ENCODE measurements around the gene ETNK1. TPM values are rescaled to one million over a fixed set of nuclear protein-coding genes. Genes with fewer than 3 reads are reported as not detected.

Gene ETNK1
- total RNA-seq, 1 donor from 2014 or later, result 47.9 TPM

DNA sequence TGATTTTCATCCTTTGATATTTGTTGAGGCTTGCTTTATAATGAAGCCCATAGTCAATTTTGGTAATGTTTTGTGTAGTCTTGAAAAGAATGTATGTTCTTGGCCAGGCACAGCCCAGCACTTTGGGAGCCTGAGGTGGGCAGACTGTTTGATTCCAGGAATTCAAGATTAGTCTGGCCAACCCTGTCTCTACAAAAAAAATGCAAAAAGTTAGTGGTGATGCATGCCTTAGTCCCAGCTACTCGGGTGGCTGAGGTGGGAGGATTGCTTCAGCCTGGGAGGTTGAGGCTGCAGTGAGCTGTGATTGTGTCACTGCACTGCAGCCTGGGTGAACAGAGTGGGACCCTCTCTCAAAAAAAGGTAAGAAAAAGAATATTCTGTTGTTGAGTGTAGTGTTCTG, 10.8 kb downstream of the ETNK1 start:
- no peak for DNase-seq

DNA sequence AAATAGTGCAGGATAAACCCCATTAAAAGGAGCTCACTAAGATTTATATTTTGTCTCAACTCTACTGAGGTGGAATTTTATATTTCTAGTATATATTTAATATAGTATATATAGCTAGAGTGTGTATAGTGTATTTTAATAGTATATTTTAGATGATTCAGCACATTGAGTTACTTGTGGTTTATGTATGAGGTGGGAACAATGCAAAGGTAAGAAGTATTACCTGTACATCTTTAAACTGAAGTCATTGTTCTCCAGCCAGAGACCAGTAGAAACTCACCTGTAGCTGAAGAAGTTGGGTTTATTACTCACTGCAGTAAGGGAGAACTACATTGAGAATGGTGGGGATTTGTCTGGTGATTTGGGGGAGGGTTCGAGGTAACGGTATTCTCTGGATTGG, 15.9 kb downstream of the ETNK1 start:
- no peak for DNase-seq

DNA sequence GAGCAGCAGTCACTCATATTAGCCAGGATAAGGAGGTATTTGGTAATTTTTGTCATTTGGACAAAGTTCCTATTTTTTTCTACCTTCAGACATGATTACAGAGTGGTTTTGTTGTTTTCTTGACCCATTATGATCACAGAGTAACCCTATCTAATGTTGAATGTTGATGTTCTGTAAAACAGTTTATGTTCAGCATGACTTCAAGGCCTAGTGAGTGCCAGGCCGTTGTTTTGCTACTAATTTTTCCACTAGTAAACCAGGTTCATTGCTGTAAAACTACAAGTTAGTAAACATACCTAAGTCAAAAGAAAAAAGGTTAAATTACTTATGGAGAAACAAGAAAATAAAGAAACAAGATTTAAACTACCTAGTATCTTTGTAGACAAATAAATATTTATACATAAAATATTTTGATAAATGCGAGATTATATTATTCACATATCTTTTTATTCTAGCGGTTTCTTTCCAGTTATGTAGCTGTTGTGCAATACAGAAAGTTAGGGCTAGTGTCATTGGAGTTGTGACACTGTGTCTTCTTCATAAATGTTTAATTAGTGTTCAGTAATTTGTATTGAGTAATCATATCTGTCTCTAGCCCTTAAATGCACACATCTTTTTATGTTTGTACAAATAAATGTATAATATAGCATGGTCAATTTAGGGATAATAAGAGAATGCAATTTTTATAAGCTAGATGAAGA, 16.5 kb downstream of the ETNK1 start:
- no peak for DNase-seq

DNA sequence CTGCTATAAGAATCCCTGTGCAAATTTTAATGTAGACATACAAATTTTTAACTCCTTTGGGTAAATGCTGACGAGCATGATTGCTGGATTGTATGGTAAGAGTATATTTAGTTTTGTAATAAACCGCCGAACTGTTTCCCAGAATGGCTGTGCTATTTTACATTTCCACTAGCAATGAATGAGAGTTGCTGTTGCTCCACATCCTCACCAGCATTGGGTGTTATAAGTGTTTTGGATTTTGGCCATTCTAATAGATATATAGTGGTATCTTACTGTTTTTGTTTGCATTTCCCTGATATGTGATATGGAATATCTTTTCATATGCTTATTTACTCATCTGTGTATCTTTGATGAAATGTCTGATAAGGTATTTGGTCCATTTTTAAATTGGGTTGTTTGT, 23.7 kb downstream of the ETNK1 start:
- no peak for DNase-seq

DNA sequence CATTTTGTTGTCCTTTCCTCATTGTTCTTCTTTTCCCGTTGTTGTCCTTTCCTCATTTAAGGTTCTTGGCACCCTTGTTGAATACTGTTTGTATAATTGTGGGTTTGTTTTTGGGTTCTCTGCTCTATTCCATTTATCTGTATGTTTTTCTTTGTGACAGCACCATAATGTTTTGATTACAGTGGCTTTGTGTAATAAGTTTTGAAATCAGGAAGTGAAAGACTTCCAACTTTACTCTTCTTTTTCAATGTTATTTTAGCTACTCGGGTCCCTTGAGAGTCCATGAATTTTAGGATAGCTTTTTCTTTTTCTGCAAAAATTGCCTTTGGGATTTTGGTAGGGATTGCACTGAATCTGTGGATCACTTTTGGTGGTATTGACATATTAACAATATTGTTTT, 28.1 kb downstream of the ETNK1 start:
- no peak for DNase-seq

DNA sequence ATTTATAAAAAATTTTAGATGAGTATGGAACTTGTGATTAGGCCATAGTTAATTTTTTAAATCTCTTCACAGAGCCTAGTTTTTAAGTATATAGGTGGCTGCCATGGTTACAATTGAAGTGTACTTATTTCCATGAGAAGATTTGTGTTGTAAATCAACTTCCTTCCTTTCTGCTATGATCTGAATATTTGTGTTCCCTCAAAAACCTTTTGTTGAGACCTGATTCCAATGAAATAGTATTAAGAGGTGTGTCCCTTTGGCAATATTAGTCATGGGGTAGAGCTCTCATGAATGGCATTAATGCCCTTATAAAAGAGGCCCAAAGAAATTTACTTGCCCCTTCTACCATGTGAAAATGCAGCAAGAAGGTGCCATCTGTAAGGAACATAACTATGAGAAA, 28.8 kb downstream of the ETNK1 start:
- DNase-seq, result no peak

DNA sequence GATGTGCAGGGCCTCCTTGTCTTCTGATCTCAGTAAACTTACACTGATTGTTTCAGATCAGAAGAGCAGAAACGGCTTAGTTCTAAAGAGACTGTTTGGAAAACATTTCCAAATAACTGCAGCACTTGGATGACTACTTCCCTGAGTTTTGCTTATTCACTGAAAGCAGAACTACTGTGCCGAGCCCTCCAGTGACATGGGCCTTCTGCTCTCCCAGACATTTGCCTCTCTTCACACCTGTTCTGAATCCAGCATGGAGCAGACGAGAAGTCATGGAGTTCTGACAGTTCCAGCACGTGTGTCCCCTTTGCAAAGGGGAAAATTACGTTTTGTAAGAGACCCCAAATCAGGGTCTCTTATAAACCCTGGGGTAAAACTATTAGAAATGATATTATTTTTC, 31.4 kb downstream of the ETNK1 start:
- DNase-seq, result peak; percentile 67

DNA sequence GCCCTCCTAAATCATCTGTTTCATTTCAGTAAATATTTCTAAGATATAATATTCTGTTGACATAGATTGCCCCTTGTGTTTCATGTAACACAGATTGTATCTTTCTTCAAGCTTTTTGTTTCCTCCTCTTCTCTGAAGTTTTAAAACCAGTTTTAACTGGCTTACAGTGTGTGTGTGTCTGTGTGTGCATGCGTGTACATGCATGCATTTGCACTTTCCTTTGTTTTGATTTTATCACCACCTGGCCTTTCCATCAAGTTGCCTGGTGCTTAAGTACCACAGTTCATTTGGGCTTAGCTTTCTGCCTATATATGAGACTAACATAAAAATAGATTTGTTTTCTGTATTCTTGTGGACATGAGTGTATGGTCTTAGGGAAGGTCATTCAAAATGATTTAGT, 31.9 kb downstream of the ETNK1 start:
- peak; percentile 53 for DNase-seq

DNA sequence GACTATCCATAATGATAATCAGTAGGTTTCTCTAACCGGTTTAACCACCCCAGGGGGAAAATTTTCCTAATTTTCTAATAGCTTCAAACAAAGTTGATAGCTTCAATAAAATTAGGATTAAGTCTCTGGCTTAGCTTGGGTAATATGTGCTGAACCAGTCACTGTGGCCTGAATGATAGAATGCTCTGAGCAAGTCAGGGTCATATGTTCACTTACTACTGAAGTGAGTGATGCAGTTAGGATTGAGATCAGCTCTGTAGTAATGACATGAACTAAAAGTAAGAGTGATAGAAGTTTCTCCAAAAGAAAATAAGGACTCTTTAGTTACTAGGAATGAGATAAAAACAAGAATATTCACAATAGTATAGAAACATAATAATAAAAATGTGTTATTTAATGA, 32.6 kb downstream of the ETNK1 start:
- no peak for DNase-seq

DNA sequence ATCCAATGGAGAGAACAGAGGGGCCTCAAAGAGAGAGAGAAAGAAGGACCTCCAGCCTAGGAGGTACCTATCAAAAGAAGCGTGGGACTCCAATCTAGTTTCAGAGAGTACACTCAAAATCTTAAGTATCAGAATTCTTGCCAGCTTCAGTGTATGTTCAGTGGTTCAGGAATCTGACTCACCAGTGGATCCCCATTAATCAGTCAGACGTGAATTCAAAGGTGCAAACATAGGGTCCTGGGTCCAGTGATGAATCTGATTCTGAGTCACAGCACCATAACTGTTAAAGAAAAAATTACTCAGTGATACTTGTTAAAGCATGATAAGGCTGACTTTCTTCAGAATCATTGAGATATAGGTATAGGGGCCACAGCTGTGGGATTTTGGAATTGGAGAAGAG, 33.2 kb downstream of the ETNK1 start:
- no peak for DNase-seq

DNA sequence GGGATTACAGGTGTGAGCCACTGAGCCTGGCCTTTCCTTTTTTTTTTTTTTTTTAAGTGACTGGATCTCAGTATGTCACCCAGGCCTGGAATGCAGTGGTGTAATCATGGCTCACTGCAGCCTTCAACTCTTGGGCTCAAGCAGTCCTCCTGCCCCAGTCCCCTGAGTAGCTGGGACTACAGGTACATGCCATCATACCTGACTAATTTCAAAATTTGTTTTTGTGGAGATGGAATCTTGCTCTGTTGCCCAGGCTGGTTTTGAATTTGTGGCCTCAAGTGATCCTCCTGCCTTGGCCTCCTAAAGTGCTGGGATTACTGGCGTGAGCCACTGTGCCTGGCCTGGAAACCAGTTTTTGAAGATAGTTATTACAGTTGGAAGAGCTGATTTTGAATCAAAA, 37.4 kb downstream of the ETNK1 start:
- no peak for DNase-seq

DNA sequence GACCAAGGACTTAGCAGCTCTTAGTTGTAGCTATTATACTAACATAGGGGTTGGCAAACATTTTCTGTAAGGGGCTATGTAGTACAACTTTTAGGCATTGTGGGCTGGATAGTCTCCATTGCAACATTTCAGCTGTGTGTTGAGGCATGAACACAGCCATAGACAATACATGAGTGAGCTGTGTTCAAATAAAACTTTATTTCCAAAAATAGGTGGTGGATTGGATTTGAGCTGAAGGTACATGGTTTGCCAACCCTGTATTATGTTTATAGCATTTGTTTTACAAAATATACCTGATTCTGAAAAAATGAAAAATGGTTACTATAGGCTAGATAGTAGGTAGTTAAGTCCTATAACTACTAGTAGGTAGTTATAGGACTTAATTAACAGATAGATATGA, 40.5 kb downstream of the ETNK1 start:
- no peak for DNase-seq

DNA sequence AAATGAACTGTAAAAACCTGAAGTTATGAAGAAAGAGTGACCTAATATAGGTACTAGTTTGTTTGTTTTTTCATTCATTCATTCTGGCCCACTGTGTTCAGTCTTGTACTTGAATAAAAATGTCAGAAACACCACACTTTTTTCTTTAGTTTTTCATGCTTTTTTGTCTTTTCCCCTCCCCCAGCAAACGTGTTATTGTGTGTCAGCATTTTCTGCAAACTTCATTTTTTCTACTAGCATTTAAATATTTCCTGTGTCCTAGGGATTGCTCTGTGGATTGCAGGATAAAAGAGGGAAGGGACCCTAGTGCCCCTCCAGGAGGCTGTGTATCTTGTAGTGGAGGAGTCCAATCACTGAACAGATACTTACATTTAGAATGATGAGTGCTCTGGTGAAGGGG, 42.2 kb downstream of the ETNK1 start:
- no peak for DNase-seq

DNA sequence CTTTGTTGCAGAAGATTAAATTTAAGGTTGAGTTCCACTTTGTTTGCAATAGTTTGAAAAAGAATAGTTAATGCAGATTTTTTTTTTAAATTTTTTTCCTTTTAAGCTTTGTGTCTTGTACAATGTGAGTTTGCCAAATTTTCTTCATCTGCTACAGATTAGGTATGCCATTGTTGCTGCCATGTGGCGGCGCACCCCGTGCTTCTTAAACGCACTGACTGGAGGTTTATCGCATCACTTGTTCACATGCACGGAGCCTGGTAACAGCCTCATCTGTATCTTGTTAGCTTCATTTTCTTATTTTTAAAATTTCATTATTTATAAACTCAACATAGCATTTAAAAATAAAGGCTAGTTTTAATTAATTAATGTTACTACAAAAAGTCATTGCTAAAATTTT, 43.5 kb downstream of the ETNK1 start:
- no peak for DNase-seq

DNA sequence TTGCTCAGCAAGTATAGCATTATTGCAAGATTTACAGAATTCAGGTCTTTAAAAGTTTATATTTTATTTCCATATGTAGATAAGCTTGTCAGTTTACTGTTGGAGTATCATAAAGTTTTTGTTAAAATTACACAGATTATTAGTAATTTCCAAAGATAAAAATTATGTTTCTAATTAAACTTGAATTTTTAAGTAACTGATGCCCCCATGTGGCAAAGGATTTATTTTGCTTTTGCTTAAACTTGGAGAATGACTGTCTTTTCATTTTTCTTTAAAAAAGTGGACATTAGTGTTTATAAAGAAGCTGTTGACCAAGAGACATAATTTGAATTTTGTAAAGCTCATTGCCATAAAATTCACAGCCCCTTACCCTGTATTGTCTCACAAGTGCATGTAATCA, 45.8 kb downstream of the ETNK1 start:
- DNase-seq, result no peak

DNA sequence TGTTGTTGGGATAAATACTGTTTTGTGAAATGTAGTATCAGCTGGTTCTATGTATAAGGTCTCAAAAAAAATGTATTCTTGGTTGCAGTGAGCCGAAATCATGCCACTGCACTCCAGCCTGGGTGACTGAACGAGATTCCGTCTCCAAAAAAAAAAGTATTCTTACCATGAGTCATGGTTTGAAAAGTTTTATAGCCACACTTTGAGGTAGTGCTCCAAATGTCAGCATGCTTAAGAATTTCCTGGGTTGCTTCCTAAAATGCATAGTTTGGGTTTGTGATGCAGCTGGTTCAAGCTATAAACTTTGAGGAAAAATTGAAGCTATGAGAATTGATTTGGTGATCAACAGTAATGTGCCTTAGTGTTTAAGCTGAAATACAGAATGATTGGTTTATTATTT, 48.0 kb downstream of the ETNK1 start:
- no peak for DNase-seq

DNA sequence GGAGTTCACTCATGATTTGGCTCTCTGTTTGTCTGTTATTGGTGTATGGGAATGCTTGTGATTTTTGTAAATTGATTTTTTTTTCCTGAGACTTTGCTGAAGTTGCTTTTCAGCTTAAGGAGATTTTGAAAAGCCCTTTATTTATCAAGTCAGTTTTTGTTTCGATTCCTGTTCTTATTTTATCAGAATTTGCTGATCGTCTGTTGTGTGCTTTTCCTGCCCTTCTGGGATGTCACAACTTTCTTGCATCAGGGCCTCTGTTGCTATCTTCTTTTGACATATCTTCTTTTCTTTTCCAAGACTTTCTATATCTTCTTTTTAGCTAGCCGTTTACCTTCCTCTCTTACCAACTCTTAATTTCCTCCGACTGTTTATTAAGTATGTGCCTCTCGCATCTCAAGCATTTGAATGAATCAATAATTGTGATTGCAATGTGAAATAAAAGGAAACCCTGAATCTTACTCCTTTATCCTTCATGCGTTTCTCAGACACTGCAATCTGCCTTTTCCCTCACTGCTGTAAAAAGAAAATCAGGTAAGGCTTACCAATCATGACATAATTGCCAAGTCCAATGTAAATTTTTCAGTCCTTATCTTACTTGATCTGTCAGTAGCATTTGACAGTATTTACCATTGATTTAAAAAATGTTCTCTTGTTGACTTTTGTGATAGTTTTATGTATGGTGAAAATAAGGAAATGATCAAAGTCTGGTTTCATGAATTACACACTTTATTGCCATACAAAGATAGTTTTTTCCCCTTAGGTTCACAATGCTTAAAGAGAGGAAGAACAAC, 53.0 kb downstream of the ETNK1 start:
- no peak for DNase-seq

DNA sequence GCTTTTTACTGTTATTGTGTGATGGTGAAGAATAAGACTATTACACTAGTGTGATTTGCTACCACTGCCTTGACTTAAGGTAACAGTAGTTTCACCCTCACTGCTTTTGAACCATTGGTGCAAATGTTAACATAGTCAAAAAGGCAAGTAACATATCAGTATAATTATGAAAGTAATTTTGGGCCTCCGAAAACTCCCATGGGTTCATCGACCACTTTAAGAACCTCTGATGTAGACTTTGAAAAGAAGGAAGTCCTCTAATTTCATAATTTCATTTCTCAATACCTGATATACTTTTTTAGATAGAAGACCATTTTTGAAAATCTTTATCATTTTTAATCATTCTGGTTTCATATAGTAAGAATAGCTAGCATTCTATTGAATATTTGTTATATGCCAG, 57.7 kb downstream of the ETNK1 start:
- no peak for DNase-seq

DNA sequence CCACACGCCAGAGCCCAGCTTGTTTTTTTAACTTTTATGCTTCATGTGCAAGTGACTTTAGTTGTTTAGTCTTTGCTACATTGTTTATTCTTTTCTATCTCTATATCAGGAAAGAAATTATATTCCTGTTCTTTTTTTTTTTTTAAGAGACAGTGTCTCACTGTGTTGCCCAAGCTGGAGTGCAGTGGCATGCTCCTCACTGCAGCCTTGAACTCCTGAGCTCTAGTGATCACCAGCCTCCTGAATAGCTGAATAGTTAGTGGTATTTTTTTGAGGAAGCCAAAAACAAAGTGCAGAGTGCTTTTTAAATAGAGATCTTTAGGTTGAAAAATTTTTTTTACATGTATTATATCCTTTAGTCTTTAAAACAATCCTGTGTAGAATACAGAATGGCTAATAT, 58.2 kb downstream of the ETNK1 start:
- DNase-seq, result no peak

DNA sequence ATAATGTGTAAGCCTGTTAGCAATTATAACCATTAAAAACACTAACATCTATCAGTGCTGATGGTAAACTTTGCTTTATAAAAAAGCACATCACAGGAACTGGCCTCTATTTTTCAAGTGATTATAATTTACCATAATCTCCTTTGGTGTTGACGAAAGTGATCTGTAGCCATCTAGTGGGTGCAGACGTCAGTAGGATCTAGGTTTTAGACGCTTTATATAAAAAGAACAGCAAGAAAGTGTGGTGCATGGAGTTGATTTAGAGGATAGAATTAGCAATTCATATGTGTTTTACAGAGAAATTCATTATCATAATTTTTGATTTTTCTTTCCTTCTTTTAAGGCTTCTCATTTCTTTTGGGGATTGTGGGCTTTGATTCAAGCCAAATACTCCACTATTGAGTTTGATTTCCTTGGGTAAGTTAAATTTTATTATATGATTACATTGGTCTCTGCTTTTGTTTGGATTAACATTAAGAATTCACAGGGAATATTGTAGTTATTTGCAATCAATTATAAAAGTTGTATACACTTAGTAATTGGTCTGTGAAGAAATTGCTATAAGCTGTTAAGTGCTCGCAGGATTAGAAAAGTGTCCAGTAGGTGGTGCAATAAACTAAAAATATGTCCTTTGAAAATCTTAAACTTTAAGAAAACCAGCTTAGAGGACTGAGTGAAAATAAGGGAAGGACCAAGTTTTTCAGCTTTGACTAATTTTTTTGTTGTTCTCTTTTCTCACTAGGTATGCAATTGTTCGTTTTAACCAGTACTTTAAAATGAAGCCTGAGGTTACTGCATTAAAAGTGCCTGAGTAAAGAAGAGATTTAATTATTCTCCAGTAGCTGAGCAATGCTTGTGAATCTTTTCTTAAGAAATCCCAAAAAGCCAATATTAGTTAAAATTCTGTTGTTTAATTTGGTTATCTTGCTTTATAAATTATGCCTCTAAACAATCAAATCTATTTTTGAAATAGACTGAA, 59.5 kb downstream of the ETNK1 start:
- peak; percentile 68 for DNase-seq

DNA sequence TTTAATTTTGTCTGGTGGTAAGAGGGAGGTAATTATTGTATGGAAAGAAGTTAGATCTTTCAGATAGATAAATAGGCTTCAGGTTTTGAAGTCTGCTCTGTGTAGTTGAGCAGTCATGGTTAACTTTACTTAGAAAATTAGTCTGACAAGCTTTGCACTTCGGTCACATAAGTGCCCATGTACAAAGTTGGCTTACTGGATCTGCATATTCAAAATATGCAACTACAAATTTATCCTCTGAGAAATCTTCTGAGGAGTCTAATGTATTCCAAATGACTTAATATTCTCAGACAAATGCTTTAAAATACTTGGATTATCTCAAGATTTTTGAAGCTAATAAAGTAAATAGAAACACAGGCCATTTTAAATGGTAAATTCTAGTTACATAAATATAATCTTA, 61.2 kb downstream of the ETNK1 start:
- no peak for DNase-seq

DNA sequence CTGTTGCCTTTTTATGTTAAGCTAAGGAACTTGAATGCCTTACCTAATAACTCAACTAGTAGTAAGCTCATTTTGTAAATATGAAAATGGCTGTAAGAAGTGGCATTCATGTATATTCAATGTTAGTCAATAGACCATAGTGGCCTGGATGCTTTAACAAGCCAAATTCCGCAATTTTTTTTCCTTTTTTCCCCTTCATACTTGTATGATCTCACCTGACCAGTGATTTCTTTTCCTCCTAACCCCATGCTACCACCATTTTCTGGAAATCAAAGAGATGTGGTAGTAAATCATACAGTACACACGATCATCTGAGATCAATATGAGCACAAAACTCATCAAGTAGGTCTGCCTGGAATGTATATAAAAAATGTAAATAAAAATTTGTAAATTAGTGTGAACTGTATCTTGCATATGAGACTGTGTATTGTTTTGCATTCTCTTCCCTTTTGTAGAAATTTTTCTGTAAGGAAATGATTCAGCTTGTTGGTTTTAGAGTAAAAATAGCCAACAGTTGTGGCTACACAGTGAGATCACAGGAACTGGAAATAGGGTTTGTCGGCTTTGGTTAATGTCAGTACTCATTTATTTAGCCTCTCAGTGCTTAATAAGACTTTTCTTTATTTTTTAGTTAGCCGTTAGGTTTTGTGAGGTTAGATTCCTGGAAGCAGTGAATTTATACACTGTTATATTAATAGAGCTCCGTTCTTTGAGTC, 62.5 kb downstream of the ETNK1 start:
- DNase-seq, result peak; percentile 18
